GM19438 (cell line): ENCODE measurements around the gene CR1L.
"Not testable (repeated sequence)": the region's sequence is repeated elsewhere in the genome, so short reads cannot be mapped to it uniquely, and the experiment has no call there.

Experiments used
- ATAC-seq: cut with Tn5 transposase; IDR thresholded peaks from one replicate; pipeline ENCODE4 v1.9.1; 2021; ENCODE audit warnings: low read depth; ENCODE audit not compliant: unreplicated experiment

Gene CR1L

GRCh38 chr1:207644852-207645634, at the start of gene CR1L:
Gene CR1L (plus strand): TSS chr1:207645133. CDS start chr1:207645234, 101 bp downstream.
- ATAC-seq, result peak; percentile 82

GRCh38 chr1:207603777-207604176, 41.2 kb upstream of the CR1L start:
- ATAC-seq, result no peak

- no peak for ATAC-seq
Measured at GRCh38 chr1:207605444-207606361, 39.2 kb upstream of the CR1L start.

GRCh38 chr1:207606362-207606755, 38.6 kb upstream of the CR1L start:
- ATAC-seq, result no peak

- no peak for ATAC-seq
Measured at GRCh38 chr1:207612762-207613161, 32.2 kb upstream of the CR1L start.

- no peak for ATAC-seq
Measured at GRCh38 chr1:207619871-207620542, 24.9 kb upstream of the CR1L start.

GRCh38 chr1:207620543-207620893, 24.4 kb upstream of the CR1L start:
- ATAC-seq, result no peak

GRCh38 chr1:207625504-207626071, 19.3 kb upstream of the CR1L start:
- ATAC-seq, result not testable (repeated sequence)

GRCh38 chr1:207626972-207627337, 18.0 kb upstream of the CR1L start:
- no peak for ATAC-seq

GRCh38 chr1:207627496-207627895, 17.4 kb upstream of the CR1L start:
- ATAC-seq, result no peak

GRCh38 chr1:207628776-207629175, 16.2 kb upstream of the CR1L start:
- ATAC-seq, result no peak

- no peak for ATAC-seq
Measured at GRCh38 chr1:207631137-207631536, 13.8 kb upstream of the CR1L start.

GRCh38 chr1:207633226-207633625, 11.7 kb upstream of the CR1L start:
- ATAC-seq, result no peak

GRCh38 chr1:207633699-207634289, 11.1 kb upstream of the CR1L start:
- not testable (repeated sequence) for ATAC-seq

- not testable (repeated sequence) for ATAC-seq
Measured at GRCh38 chr1:207634293-207634692, 10.6 kb upstream of the CR1L start.

GRCh38 chr1:207635569-207636186, 9.3 kb upstream of the CR1L start:
- not testable (repeated sequence) for ATAC-seq

GRCh38 chr1:207638487-207639145, 6.3 kb upstream of the CR1L start:
- not testable (repeated sequence) for ATAC-seq

- not testable (repeated sequence) for ATAC-seq
Measured at GRCh38 chr1:207639362-207639761, 5.6 kb upstream of the CR1L start.

GRCh38 chr1:207644166-207644851, 624 bp upstream of the CR1L start:
- no peak for ATAC-seq
